ENCODE data around the gene TBX4. TPM values are rescaled to one million over a fixed set of nuclear protein-coding genes. Genes with fewer than 3 reads are reported as not detected.
A peak's percentile ranks its signal among the peaks of the same experiment; 100 is the strongest.

Gene TBX4
- total RNA-seq, 1 donor from 2014 or later, result 56.6 TPM

DNA sequence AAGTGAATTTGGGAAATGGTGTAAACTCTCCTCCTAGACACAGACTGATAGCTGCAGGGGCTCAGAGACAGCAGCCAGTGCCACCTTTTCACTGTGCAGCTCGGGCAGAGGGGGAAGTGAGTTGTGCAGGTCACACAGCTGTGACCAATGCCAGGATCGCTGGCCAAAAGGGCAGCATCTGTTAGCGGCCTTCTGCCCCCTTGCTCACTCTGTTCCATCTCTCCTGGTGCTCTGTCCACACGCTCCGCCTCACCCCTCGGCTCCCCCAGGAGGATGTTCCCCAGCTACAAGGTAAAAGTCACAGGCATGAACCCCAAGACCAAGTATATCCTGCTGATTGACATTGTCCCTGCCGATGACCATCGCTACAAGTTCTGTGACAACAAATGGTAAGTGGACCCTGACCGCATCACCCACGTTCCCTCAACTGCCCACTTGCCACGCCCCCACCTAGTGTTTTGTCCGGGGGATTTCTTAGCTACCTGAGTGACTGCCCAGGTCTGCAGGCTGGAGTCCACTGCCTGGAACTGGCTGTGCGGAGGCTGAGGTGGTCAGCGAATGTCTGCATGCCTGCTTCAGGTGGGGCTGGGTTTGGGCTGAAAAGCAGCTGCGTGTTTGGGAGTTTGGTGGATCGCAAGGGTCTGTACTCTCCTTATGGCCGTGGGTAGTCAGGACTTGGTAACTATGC is 13.5 kb downstream of the TBX4 start:
- Mint-ChIP-seq H3K36me3 (peaks cover 7% of the 10 kb centered on the region), H3K4me1 (peaks cover 55% of the 10 kb centered on the region), H3K27ac (no peak overlapping the region), H3K4me3 (no peak overlapping the region), H3K9me3 (no peaks in the 10 kb centered on the region), H3K27me3 (ENCODE audit: low read depth) (peaks cover 33% of the 10 kb centered on the region)
- no peak for TF ChIP-seq CTCF (IDR thresholded peaks at IDR 0.05; ENCODE audit: unreplicated experiment)
- peak; percentile 11 to 35 for DNase-seq (ENCODE audit: low spot score in 2 of 2, unreplicated experiment in 2 of 2)

DNA sequence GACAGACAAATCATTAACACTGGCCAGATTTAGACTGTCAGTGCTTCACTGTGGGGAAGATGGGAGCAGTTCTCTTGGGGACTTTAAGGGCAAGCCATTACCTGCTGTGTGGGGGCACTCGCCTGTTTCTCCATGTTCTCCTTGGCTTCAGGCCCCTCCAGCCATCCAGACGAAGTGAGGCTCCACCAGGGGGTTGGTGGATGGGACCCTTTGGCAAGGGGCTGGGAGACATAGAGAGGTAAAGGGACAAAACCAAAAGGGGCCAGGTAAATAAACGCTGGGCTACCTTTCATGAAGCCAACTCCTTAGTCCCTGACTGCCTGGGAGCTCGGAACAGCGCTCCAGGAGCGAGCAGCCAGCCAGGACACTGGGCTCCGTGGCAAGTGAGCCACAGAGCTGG is 14.0 kb downstream of the TBX4 start:
- Mint-ChIP-seq H3K4me3 (no peak overlapping the region), H3K36me3 (peaks cover 7% of the 10 kb centered on the region), H3K4me1 (peaks cover 49% of the 10 kb centered on the region), H3K27ac (no peak overlapping the region), H3K27me3 (ENCODE audit: low read depth) (peaks cover 32% of the 10 kb centered on the region), H3K9me3 (no peaks in the 10 kb centered on the region)
- no peak for TF ChIP-seq CTCF (IDR thresholded peaks at IDR 0.05; ENCODE audit: unreplicated experiment)
- DNase-seq (ENCODE audit: low spot score in 2 of 2, unreplicated experiment in 2 of 2), result peak in 1 of 2 experiments; percentile 4

- Mint-ChIP-seq H3K27me3 (ENCODE audit: low read depth) (peaks cover 21% of the 10 kb centered on the region), H3K9me3 (no peaks in the 10 kb centered on the region), H3K4me1 (peaks cover 40% of the 10 kb centered on the region), H3K27ac (peak overlapping the region; percentile 27), H3K4me3 (no peak overlapping the region), H3K36me3 (peaks cover 11% of the 10 kb centered on the region)
- peak in 1 of 2 experiments; percentile 19 for DNase-seq (ENCODE audit: low spot score in 2 of 2, unreplicated experiment in 2 of 2)
- TF ChIP-seq CTCF (IDR thresholded peaks at IDR 0.05; ENCODE audit: unreplicated experiment), result no peak
Measured at GRCh38 chr17:61467416-61468262, 15.4 kb downstream of the TBX4 start.

- TF ChIP-seq CTCF (IDR thresholded peaks at IDR 0.05; ENCODE audit: unreplicated experiment), result no peak
- Mint-ChIP-seq H3K36me3 (peaks cover 11% of the 10 kb centered on the region), H3K4me1 (peaks cover 34% of the 10 kb centered on the region), H3K4me3 (no peak overlapping the region), H3K9me3 (no peaks in the 10 kb centered on the region), H3K27me3 (ENCODE audit: low read depth) (peaks cover 15% of the 10 kb centered on the region), H3K27ac (no peak overlapping the region)
- peak in 1 of 2 experiments; percentile 4 for DNase-seq (ENCODE audit: low spot score in 2 of 2, unreplicated experiment in 2 of 2)
Measured at GRCh38 chr17:61468263-61468907, 16.2 kb downstream of the TBX4 start.

- peaks cover 11% of the 10 kb centered on the region for H3K36me3 Mint-ChIP-seq
- no peaks in the 10 kb centered on the region for H3K9me3 Mint-ChIP-seq
- peak in 1 of 2 experiments; percentile 1 for DNase-seq (ENCODE audit: low spot score in 2 of 2, unreplicated experiment in 2 of 2)
- H3K27ac Mint-ChIP-seq, result no peak overlapping the region
- H3K4me1 Mint-ChIP-seq, result peaks cover 31% of the 10 kb centered on the region
- H3K27me3 Mint-ChIP-seq (ENCODE audit: low read depth), result peaks cover 14% of the 10 kb centered on the region
- TF ChIP-seq CTCF (IDR thresholded peaks at IDR 0.05; ENCODE audit: unreplicated experiment), result no peak
- no peak overlapping the region for H3K4me3 Mint-ChIP-seq
Measured at GRCh38 chr17:61469474-61469873, 17.3 kb downstream of the TBX4 start.
